ENCODE data around the gene FGF18.
"Not testable (repeated sequence)": the region's sequence is repeated elsewhere in the genome, so short reads cannot be mapped to it uniquely, and the experiment has no call there.

Gene FGF18

GRCh38 chr5:171418982-171419687, at the start of gene FGF18:
FGF18 (plus strand) TSS chr5:171419647; CDS start chr5:171420200, 553 bp downstream.
- peak; percentile 26 for DNase-seq

GRCh38 chr5:171369898-171370297, 49.5 kb upstream of the FGF18 start:
- DNase-seq = no peak

- not testable (repeated sequence) for DNase-seq
These were observed 48.6 kb upstream of the FGF18 start for GRCh38 chr5:171370881-171371280.

- no peak for DNase-seq
These were observed 48.1 kb upstream of the FGF18 start for GRCh38 chr5:171371326-171371725.

- no peak for DNase-seq
These were observed 39.5 kb upstream of the FGF18 start for GRCh38 chr5:171379961-171380360.

- not testable (repeated sequence) for DNase-seq
These were observed 35.0 kb upstream of the FGF18 start for GRCh38 chr5:171384416-171384815.

- not testable (repeated sequence) for DNase-seq
These were observed 34.4 kb upstream of the FGF18 start for GRCh38 chr5:171384999-171385398.

- DNase-seq = no peak
These were observed 33.3 kb upstream of the FGF18 start for GRCh38 chr5:171386006-171386671.

GRCh38 chr5:171386861-171387344, 32.5 kb upstream of the FGF18 start:
- no peak for DNase-seq

GRCh38 chr5:171387345-171387969, 32.0 kb upstream of the FGF18 start, which contains the start of gene NPM1:
NPM1 (plus strand) TSS chr5:171387849; CDS start chr5:171387949, 100 bp downstream.
- DNase-seq = peak; percentile 97

GRCh38 chr5:171387970-171388815, 31.3 kb upstream of the FGF18 start:
- DNase-seq = peak; percentile 80

GRCh38 chr5:171388816-171389168, 30.7 kb upstream of the FGF18 start:
- DNase-seq = peak; percentile 47

- DNase-seq = no peak
These were observed 28.4 kb upstream of the FGF18 start for GRCh38 chr5:171390883-171391677.

GRCh38 chr5:171391996-171392577, 27.4 kb upstream of the FGF18 start:
- DNase-seq = no peak

GRCh38 chr5:171392585-171393159, 26.8 kb upstream of the FGF18 start:
- no peak for DNase-seq

GRCh38 chr5:171395042-171395441, 24.4 kb upstream of the FGF18 start:
- no peak for DNase-seq

- DNase-seq = not testable (repeated sequence)
These were observed 22.9 kb upstream of the FGF18 start for GRCh38 chr5:171396583-171396982.

- DNase-seq = no peak
These were observed 22.3 kb upstream of the FGF18 start for GRCh38 chr5:171397190-171397589.

- DNase-seq = no peak
These were observed 21.8 kb upstream of the FGF18 start for GRCh38 chr5:171397599-171397998.

- not testable (repeated sequence) for DNase-seq
These were observed 20.8 kb upstream of the FGF18 start for GRCh38 chr5:171398660-171399059.

GRCh38 chr5:171400169-171400568, 19.3 kb upstream of the FGF18 start:
- DNase-seq = no peak
